Nephron progenitor cell (in vitro differentiated cells): ENCODE results near the gene SELENON.
A peak's percentile ranks its signal among the peaks of the same experiment; 100 is the strongest.

Source experiments
- DNase-seq: peaks from one replicate; pipeline ENCODE4 v3.0.0; 2021
- H3K27ac Mint-ChIP-seq: 2 replicates; pipeline ENCODE4 v1.8.0; 2021; ENCODE audit warnings: mild to moderate bottlenecking, moderate library complexity, mixed read lengths
- H3K27me3 Mint-ChIP-seq: 2 replicates; pipeline ENCODE4 v1.8.0; 2021; ENCODE audit warnings: mild to moderate bottlenecking, low read depth, mixed read lengths; ENCODE audit not compliant: poor library complexity
- H3K36me3 Mint-ChIP-seq: 2 replicates; pipeline ENCODE4 v1.8.0; 2021; ENCODE audit warnings: low read depth, mixed read lengths
- H3K4me1 Mint-ChIP-seq: 2 replicates; pipeline ENCODE4 v1.8.0; 2021; ENCODE audit warnings: mixed read lengths
- H3K4me3 Mint-ChIP-seq: 2 replicates; pipeline ENCODE4 v1.8.0; 2021; ENCODE audit warnings: mild to moderate bottlenecking, moderate library complexity, mixed read lengths
- H3K9me3 Mint-ChIP-seq: 2 replicates; pipeline ENCODE4 v1.8.0; 2021; ENCODE audit warnings: mild to moderate bottlenecking, moderate library complexity, mixed read lengths
- CTCF ChIP-seq: fragments of 200-600 bp; sonication (generic); IDR thresholded peaks from 2 replicates; pipeline ENCODE4 v1.5.0; 2021; ENCODE audit warnings: antibody characterized with exemption

Gene SELENON

DNA sequence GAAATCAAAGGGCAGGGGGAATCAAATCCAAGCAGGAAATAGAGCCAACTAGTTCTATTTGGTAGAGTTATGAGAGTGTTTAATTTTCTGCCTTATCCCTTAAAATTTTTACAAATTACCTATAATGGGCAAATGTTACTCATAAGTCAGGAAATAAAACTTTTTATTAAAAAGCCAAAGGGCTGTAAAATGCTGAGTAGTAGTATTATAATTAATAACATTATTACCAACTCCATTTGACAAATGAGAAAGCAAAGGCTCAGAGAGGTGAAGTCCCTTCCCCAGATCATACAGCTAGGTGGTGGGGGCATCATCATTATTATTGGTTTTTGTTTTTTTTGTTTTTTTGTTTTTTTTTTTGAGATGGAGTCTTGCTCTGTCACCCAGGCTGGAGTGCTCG lies 3.4 kb downstream of the SELENON start:
- H3K4me3 Mint-ChIP-seq: no peak overlapping the region
- H3K4me1 Mint-ChIP-seq: peaks cover 49% of the 10 kb centered on the region
- DNase-seq: no peak
- H3K9me3 Mint-ChIP-seq: no peaks in the 10 kb centered on the region
- no peak for TF ChIP-seq CTCF
- H3K36me3 Mint-ChIP-seq: peaks cover 14% of the 10 kb centered on the region
- H3K27me3 Mint-ChIP-seq: peaks cover 9% of the 10 kb centered on the region
- no peak overlapping the region for H3K27ac Mint-ChIP-seq

GRCh38 chr1:25804244-25804963 lies 4.4 kb downstream of the SELENON start:
- DNase-seq: no peak
- Mint-ChIP-seq H3K36me3 (peaks cover 18% of the 10 kb centered on the region), H3K4me3 (peak overlapping the region; percentile 53), H3K27me3 (peaks cover 8% of the 10 kb centered on the region), H3K9me3 (no peaks in the 10 kb centered on the region), H3K4me1 (peaks cover 44% of the 10 kb centered on the region), H3K27ac (peak overlapping the region; percentile 75)
- no peak for TF ChIP-seq CTCF

GRCh38 chr1:25804964-25805862 lies 5.2 kb downstream of the SELENON start:
- Mint-ChIP-seq H3K4me3 (peak overlapping the region; percentile 53), H3K36me3 (peaks cover 18% of the 10 kb centered on the region), H3K4me1 (peaks cover 48% of the 10 kb centered on the region), H3K27ac (no peak overlapping the region), H3K27me3 (peaks cover 8% of the 10 kb centered on the region), H3K9me3 (no peaks in the 10 kb centered on the region)
- no peak for DNase-seq
- TF ChIP-seq CTCF: no peak

DNA sequence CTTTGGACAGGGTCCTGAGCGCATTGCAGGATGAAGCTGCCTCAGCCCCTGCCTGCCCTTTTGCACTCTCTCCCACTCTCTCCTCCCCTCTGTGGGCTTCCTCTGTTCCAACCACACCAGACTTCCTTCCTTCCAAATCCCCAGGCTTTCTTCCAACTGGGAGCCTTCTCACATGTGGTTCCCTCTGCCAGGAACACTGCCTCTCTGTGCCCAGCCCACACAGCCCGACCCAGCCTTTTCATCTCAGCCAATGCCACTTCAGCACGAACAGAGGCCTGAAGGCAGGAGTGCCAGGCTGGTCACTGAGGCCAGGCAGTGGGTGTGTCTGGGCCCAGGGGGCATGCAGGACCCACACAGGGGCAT lies 5.9 kb downstream of the SELENON start:
- Mint-ChIP-seq H3K4me3 (no peak overlapping the region), H3K36me3 (peaks cover 18% of the 10 kb centered on the region), H3K9me3 (no peaks in the 10 kb centered on the region), H3K4me1 (peaks cover 43% of the 10 kb centered on the region), H3K27me3 (peaks cover 3% of the 10 kb centered on the region), H3K27ac (no peak overlapping the region)
- no peak for TF ChIP-seq CTCF
- no peak for DNase-seq

- Mint-ChIP-seq H3K4me3 (no peak overlapping the region), H3K4me1 (peaks cover 39% of the 10 kb centered on the region), H3K36me3 (peaks cover 18% of the 10 kb centered on the region), H3K27ac (no peak overlapping the region), H3K27me3 (peaks cover 3% of the 10 kb centered on the region), H3K9me3 (no peaks in the 10 kb centered on the region)
- TF ChIP-seq CTCF: no peak
- DNase-seq: no peak
These were observed 6.4 kb downstream of the SELENON start for GRCh38 chr1:25806418-25806817.
